ENCODE data around the gene SLC37A4.

- TF ChIP-seq ZBTB1 (CRISPR knock-in tag; IDR thresholded peaks at IDR 0.05; ENCODE audit: borderline replicate concordance), result no peak
- no peak for TF ChIP-seq CTCF (CRISPR knock-in tag; IDR thresholded peaks at IDR 0.05)
- TF ChIP-seq ZKSCAN1 (IDR thresholded peaks at IDR 0.05; ENCODE audit: low read length), result no peak
- TF ChIP-seq TGIF2 (CRISPR knock-in tag; IDR thresholded peaks at IDR 0.05), result no peak
- TF ChIP-seq POLR2AphosphoS5 (IDR thresholded peaks at IDR 0.05; ENCODE audit: low read depth, low read length), result no peak; the same call in 1 of the 2 replicates
- no peak for TF ChIP-seq ZNF607 (CRISPR knock-in tag; IDR thresholded peaks at IDR 0.05; ENCODE audit: borderline replicate concordance)
- no peak for TF ChIP-seq ZNF331 (CRISPR knock-in tag; IDR thresholded peaks at IDR 0.05)
- TF ChIP-seq MEF2D (CRISPR knock-in tag; IDR thresholded peaks at IDR 0.05), result no peak
Observed at GRCh38 chr11:119023741-119024140, 6.9 kb downstream of the SLC37A4 start.

Data from HepG2 (cell line).